HepG2 (cell line): ENCODE measurements around the gene GRK4. TPM values are rescaled to one million over a fixed set of nuclear protein-coding genes. Genes with fewer than 3 reads are reported as not detected.

Experiments
- ARID2 ChIP-seq: sonication (generic); formaldehyde crosslinking; IDR thresholded peaks from 2 replicates; pipeline ENCODE4 v1.8.1; 2022; ENCODE audit warnings: mild to moderate bottlenecking, missing genetic modification reagents, borderline replicate concordance
- BHLHE40 ChIP-seq: IDR thresholded peaks from 2 replicates; pipeline ENCODE4 v1.6.1; 2011; ENCODE audit warnings: low read length, improper control_type of control experiment
- CEBPG ChIP-seq: IDR thresholded peaks from 2 replicates; pipeline ENCODE4 v1.6.1; 2016
- DZIP1 ChIP-seq: sonication (generic); formaldehyde crosslinking; IDR thresholded peaks from 2 replicates; pipeline ENCODE4 v1.5.0; 2020; ENCODE audit warnings: mild to moderate bottlenecking, missing genetic modification reagents
- EED ChIP-seq: sonication (generic); formaldehyde crosslinking; IDR thresholded peaks from 2 replicates; pipeline ENCODE4 v1.5.0; 2020; ENCODE audit warnings: mild to moderate bottlenecking, missing genetic modification reagents
- FOSL2 ChIP-seq: sonication (generic); formaldehyde crosslinking; IDR thresholded peaks from 2 replicates; pipeline ENCODE4 v1.4.0; 2020; ENCODE audit warnings: missing genetic modification reagents
- HINFP ChIP-seq: sonication (generic); formaldehyde crosslinking; IDR thresholded peaks from 2 replicates; pipeline ENCODE4 v1.4.0; 2020; ENCODE audit warnings: low read depth, mild to moderate bottlenecking, missing genetic modification reagents
- LCORL ChIP-seq, 2 experiments: fragments of 450-650 bp in 1 of 2; sonication (generic) in 1 of 2; formaldehyde crosslinking in 1 of 2; IDR thresholded peaks; 2 replicates each; pipeline versions ENCODE4 v1.5.0 to v1.6.1; 2017 to 2020; ENCODE audit warnings: antibody characterized with exemption in 1 of 2, missing genetic modification reagents in 1 of 2
- MIER3 ChIP-seq: IDR thresholded peaks from 2 replicates; pipeline ENCODE4 v1.6.1; 2016; ENCODE audit warnings: missing compliant biosample characterization, borderline replicate concordance
- MLLT10 ChIP-seq: sonication (generic); formaldehyde crosslinking; IDR thresholded peaks from 2 replicates; pipeline ENCODE4 v1.4.0; 2020; ENCODE audit warnings: missing genetic modification reagents
- MTF1 ChIP-seq: sonication (generic); formaldehyde crosslinking; IDR thresholded peaks from 2 replicates; pipeline ENCODE4 v1.5.0; 2020; ENCODE audit warnings: missing genetic modification reagents
- MXD3 ChIP-seq: IDR thresholded peaks from 2 replicates; pipeline ENCODE4 v1.6.1; 2016; ENCODE audit warnings: mild to moderate bottlenecking, missing biosample characterization, missing genetic modification reagents
- MXI1 ChIP-seq: IDR thresholded peaks from 3 replicates; pipeline ENCODE4 v1.6.1; 2012; ENCODE audit warnings: low read depth, low read length, inconsistent platforms, borderline replicate concordance
- NFRKB ChIP-seq: fragments of 450-650 bp; IDR thresholded peaks from 2 replicates; pipeline ENCODE4 v1.6.1; 2017
- NR2F1 ChIP-seq, 2 experiments: fragments of 450-650 bp in 1 of 2; formaldehyde crosslinking in 1 of 2; IDR thresholded peaks; 2 replicates each; pipeline versions ENCODE4 v1.5.0 to v1.6.1; 2016 to 2020; ENCODE audit warnings: mild to moderate bottlenecking in 1 of 2, missing compliant biosample characterization in 1 of 2, missing genetic modification reagents in 1 of 2, moderate library complexity in 1 of 2
- NR2F6 ChIP-seq, 2 experiments: IDR thresholded peaks; 2 replicates each; pipeline ENCODE4 v1.6.1; 2016; ENCODE audit warnings: antibody characterized with exemption in 1 of 2, mild to moderate bottlenecking in 1 of 2
- RCOR2 ChIP-seq: IDR thresholded peaks from 2 replicates; pipeline ENCODE4 v1.6.1; 2016; ENCODE audit warnings: missing biosample characterization, missing genetic modification reagents
- SNAPC2 ChIP-seq: sonication (generic); formaldehyde crosslinking; IDR thresholded peaks from 2 replicates; pipeline ENCODE4 v1.8.1; 2022; ENCODE audit warnings: mild to moderate bottlenecking, missing genetic modification reagents
- SP4 ChIP-seq: sonication (generic); formaldehyde crosslinking; IDR thresholded peaks from 2 replicates; pipeline ENCODE4 v1.8.1; 2023; ENCODE audit warnings: mild to moderate bottlenecking, missing genetic modification reagents
- SP5 ChIP-seq: IDR thresholded peaks from 2 replicates; pipeline ENCODE4 v1.6.1; 2016; ENCODE audit warnings: low read depth, borderline replicate concordance
- ZNF547 ChIP-seq: sonication (generic); formaldehyde crosslinking; IDR thresholded peaks from 2 replicates; pipeline ENCODE4 v1.5.1; 2020; ENCODE audit warnings: mild to moderate bottlenecking, missing genetic modification reagents
- ZNF589 ChIP-seq: sonication (generic); formaldehyde crosslinking; conservative IDR thresholded peaks from 2 replicates; pipeline ENCODE4 v1.8.0; 2022; ENCODE audit warnings: mild to moderate bottlenecking, moderate library complexity, missing genetic modification reagents
- ZNF7 ChIP-seq: IDR thresholded peaks from 2 replicates; pipeline ENCODE4 v1.6.1; 2016; ENCODE audit warnings: missing biosample characterization, missing genetic modification reagents
- ZNF775 ChIP-seq: sonication (generic); formaldehyde crosslinking; IDR thresholded peaks from 2 replicates; pipeline ENCODE4 v1.4.0; 2020; ENCODE audit warnings: missing genetic modification reagents, mild to moderate bottlenecking, moderate library complexity, borderline replicate concordance
- ZNF776 ChIP-seq: sonication (generic); formaldehyde crosslinking; IDR thresholded peaks from 2 replicates; pipeline ENCODE4 v1.4.0; 2020; ENCODE audit warnings: mild to moderate bottlenecking, missing genetic modification reagents
- polyA plus RNA-seq, 8 experiments: library from polyadenylated mRNA; depleted of rRNA in 3 of 8; stranded (reverse) in 7 of 8; unstranded in 1 of 8; fragments of >200 nt; fragmentation: Illumina TruSeq in 4 of 8; extraction: Trizol in 4 of 8; gene quantifications; 2 replicates each; pipeline versions ENCODE4 v1.2.1 to v1.2.3, GENCODE V29; 2011 to 2016; ENCODE audit warnings: low read depth in 4 of 8, missing spikeins in 1 of 8, mixed read lengths in 1 of 8; ENCODE audit not compliant: insufficient read depth in 1 of 8
- total RNA-seq, 5 experiments: library from RNA; depleted of rRNA; stranded (reverse); fragments of >200 nt; fragmentation: Illumina TruSeq; extraction: Trizol; gene quantifications; 2 replicates each; pipeline ENCODE4 v1.2.3, GENCODE V29; 2016; ENCODE audit warnings: low read depth in 1 of 5

The GRK4 gene
- total and polyA plus RNA-seq, 2 of the 13 experiments (the other 11 are each of a cell fraction or from before 2014, with no cell fraction given): 1.8 to 2.0 TPM

GRCh38 chr4:2937146-2937857 lies 26.1 kb upstream of the GRK4 start (continued):
- TF ChIP-seq ZNF7 (CRISPR knock-in tag) (no peak), RCOR2 (CRISPR knock-in tag) (0 out of 2 replicates have a peak, but pooled peaks have one; percentile 33), MLLT10 (CRISPR knock-in tag) (no peak), LCORL (IDR thresholded peaks at IDR 0.05) (no peak), LCORL (CRISPR knock-in tag; IDR thresholded peaks at IDR 0.05) (peak; percentile 85), HINFP (CRISPR knock-in tag) (no peak), SNAPC2 (no peak), DZIP1 (CRISPR knock-in tag) (no peak), BHLHE40 (no peak), CEBPG (CRISPR knock-in tag) (peak; percentile 34; the same call in 1 of the 2 replicates), NR2F6 (IDR thresholded peaks at IDR 0.05) (peak; percentile 93), NR2F6 (CRISPR knock-in tag; IDR thresholded peaks at IDR 0.05) (peak; percentile 96), ZNF775 (CRISPR knock-in tag) (no peak), ZNF776 (CRISPR knock-in tag) (peak; percentile 67; the same call in 1 of the 2 replicates), ARID2 (CRISPR knock-in tag) (peak; percentile 66; the same call in 1 of the 2 replicates), MXD3 (CRISPR knock-in tag) (no peak), SP5 (peak; percentile 84), MXI1 (peak; percentile 72; the same call in 1 of the 3 replicates), NFRKB (no peak), MIER3 (0 out of 2 replicates have a peak, but pooled peaks have one; percentile 70), NR2F1 (CRISPR knock-in tag; IDR thresholded peaks at IDR 0.05) (peak; percentile 85 to 89), MTF1 (CRISPR knock-in tag) (no peak), ZNF547 (peak; percentile 53; the same call in 1 of the 2 replicates), EED (CRISPR knock-in tag) (no peak), ZNF589 (CRISPR knock-in tag) (0 out of 2 replicates have a peak, but pooled peaks have one; percentile 56), FOSL2 (CRISPR knock-in tag) (peak; percentile 75), SP4 (peak; percentile 77)
